HG03439 (cell line): ENCODE data around the gene ATP4A.

Experiments
- ATAC-seq: cut with Tn5 transposase; IDR thresholded peaks from one replicate; pipeline ENCODE4 v1.9.1; 2021; ENCODE audit warnings: mild to moderate bottlenecking, moderate library complexity; ENCODE audit not compliant: unreplicated experiment

ATP4A gene

GRCh38 chr19:35549879-35550523, 13.5 kb downstream of the ATP4A start:
- ATAC-seq, result no peak

- ATAC-seq, result no peak
Observed at GRCh38 chr19:35549174-35549788, 14.2 kb downstream of the ATP4A start.

GRCh38 chr19:35546532-35546931, 16.9 kb downstream of the ATP4A start:
- no peak for ATAC-seq

DNA sequence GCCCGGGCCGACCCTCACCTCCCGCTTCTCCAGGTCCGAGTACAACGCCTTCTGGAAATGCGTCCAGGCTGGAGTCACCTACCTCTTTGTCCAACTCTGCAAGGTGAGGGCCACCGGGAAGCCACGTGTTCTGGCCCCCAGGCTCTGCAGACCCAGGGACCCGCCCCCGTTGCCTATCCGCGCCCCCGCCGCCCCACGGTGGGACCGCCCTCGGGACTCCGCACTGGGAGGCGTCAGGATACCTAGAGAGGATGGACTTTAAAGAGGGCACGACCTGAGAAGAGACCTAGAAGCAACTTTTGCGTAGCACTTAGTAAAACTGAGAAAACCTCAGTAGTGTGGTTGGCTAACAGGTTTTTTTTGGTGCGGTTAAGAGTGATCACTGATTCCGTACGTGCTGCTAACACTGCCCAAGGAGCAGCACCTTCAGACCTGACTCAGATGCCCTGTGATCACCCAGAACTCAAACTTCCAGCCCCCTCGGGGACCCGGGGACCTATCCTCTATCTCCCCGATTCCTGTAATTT, 17.5 kb downstream of the ATP4A start:
- ATAC-seq, result peak; percentile 40

DNA sequence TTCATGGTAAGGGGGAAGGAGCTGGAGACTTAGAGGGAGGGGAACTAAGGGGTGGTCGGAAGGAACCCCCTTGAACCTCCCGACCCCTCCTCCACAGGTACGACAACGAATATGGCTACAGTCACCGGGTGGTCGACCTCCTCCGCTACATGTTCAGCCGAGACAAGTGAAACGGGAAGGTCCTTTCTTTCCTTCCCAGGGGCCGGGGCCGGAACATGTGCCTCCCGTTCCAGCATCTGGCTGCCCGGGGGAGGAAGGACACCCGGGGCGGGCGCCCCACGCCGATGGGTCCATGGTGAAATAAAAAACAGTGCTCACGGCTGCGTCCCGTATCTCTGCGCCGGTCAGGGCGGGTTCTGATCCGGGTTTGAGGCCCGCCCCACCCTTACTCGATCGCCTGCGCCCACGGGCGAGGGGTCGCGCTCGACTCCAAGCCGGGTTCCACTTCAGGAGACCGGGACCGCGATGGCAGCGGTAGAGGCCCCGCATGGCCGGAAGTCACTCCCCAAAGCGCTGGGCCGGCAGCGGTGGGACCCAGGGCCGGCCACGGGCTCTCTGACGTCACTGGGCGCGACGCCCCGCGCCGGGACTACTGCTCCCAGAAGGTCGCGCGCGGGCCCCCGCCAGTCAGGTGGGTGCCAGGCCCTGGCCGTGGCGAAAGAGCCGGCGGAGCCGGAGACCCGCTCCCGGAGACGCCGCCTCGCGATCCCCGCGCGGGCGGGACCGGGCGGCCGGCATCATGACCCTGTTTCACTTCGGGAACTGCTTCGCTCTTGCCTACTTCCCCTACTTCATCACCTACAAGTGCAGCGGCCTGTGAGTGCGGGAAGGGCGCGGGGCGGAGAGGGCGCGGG, 18.2 kb downstream of the ATP4A start, which contains the start of gene TMEM147:
TMEM147 (plus strand) TSS at position 626 of the 854 bp plus-strand sequence; CDS start at position 740, 114 bp downstream.
- ATAC-seq, result peak; percentile 72

DNA sequence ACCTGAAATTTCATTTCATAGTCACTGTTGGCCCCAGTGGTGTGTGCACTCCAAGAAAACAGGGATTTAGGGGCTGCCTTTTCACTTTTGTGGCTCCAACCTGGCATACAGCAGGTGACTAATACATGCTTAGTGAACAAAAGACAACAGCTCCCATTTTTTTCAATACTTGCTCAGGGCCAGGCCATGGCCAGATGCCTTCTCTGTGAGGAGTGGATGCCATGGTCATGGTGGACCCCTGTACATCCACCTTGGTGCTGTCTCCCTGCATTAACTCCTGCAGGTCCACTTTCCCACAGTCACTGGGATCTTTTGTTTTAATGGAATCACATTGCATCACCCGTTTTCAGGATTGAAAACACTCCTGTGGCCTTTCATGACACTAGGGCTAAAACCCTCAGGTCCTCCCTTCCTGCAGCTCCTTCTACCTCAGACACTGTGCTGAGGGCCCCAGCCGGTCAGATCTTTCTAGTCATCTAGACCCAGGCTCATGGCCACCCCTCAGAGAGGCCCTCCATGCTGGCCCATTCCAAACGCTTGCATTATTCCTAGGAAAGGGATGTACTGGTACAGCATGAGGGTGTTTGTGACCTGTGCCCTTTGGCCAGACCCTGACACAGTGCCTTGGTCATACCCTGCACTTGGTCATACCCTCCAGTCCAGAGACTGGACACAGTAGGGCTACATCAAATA, 19.2 kb downstream of the ATP4A start:
- no peak for ATAC-seq

GRCh38 chr19:35543280-35544109, 20.0 kb downstream of the ATP4A start:
- ATAC-seq, result no peak

- ATAC-seq, result no peak
Observed at GRCh38 chr19:35542209-35542608, 21.2 kb downstream of the ATP4A start.

- ATAC-seq, result no peak
Observed at GRCh38 chr19:35540356-35540927, 23.0 kb downstream of the ATP4A start.

DNA sequence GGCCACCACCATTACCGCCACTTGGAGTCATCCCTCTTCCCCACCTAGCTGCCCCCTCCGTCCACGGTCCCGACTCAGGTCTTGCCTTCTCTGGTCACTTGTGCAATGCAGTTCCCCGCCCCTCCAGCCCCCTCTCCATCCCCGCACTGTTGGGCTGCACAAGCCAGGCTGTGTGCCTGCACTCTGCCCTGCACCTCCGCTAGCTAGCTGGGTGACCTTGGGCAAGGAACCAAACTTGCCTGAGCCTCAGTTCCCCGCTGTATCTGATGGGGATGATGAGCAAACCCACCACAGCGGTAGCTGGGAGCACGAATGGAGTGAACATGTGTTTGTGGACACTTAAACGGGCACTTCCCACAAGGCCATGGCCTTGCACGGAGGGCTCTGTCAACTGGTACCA, 23.6 kb downstream of the ATP4A start:
- ATAC-seq, result no peak

DNA sequence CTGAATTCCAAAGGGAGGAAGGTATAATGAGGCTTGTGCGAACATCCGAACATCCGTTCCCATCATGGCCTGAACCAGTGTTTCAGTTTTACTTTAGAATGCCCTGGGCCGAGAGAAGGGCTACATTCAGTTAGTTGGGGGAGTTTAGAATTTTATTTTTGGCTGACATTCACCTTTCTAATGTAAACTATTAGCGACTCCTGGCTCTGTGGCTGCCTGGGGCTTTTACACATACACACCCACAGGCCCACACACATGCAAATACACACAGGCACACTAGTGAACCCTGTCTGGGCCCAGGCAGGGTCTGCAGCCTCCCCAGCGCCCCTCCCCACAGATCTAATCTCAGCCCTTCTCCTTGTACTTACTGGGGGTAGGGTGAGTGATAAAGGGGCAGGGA, 24.1 kb downstream of the ATP4A start:
- ATAC-seq, result no peak

DNA sequence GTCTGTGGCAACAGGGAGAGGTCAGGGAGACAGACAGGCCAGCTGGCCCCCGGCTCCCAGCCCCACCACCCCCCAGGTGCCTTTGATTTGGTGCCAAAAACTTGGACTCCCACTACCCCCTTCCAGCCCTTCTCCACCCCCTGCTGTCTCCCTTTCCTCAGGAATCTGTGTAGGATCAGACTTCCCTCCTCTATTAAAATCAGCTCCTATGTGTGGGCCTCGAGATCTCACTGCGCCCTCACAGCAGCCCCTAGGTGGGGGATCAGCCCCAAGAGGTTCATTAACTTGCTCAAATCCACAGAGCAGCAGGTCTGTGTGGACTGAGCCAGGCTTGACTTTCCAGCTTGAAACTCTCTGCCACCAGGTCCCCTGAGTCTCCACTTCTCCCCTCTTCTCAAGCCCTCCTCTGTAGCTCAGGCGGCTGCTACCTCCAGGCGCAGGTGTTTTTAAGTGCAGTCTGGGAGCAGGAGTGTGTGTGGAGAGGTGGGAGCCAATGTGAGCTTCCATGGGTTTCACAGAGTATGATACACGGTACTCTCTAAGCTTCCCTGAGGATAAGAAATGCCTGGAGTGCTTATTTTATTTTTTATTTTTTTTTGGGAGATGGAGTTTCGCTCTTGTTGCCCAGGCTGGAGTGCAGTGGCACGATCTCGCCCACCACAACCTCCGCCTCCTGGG, 28.5 kb downstream of the ATP4A start:
- ATAC-seq, result no peak

GRCh38 chr19:35533822-35534392, 29.6 kb downstream of the ATP4A start:
- no peak for ATAC-seq

- ATAC-seq, result no peak
Observed at GRCh38 chr19:35533201-35533821, 30.1 kb downstream of the ATP4A start, which contains the start of gene GAPDHS. Gene GAPDHS (plus strand): TSS chr19:35533456. CDS start chr19:35533528, 72 bp downstream.

DNA sequence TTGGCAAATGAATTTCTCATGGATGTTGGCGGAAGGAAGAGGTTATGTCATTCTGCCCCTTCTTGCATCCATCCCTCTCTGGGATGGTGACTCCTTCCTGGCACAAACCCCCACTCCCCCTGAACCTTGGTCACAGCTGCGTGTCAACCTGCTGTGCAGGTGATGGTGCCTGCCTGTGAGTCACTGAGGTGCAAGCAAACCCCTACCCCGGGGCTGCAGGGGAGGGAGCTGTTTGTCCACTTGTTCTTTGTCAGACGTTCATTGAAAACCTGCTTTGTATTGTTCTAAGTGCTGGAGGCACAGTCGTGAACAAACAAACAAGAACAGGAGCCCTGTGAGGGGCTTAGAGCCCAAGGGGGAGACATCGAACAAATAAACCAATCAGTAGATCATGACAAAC, 32.2 kb downstream of the ATP4A start:
- ATAC-seq, result no peak

- ATAC-seq, result no peak
Observed at GRCh38 chr19:35529241-35530218, 33.9 kb downstream of the ATP4A start.
